GM15510 (cell line): Measurements from ENCODE around the gene UBE2G2.

Experiments
- POLR2A ChIP-seq: IDR thresholded peaks from 3 replicates; pipeline ENCODE4 v1.6.1; 2011; ENCODE audit warnings: borderline replicate concordance; ENCODE audit not compliant: insufficient read length; ENCODE audit errors: extremely low read depth

The UBE2G2 gene

GRCh38 chr21:44838951-44839350, 37.3 kb upstream of the UBE2G2 start:
- TF ChIP-seq POLR2A: no peak

GRCh38 chr21:44838039-44838895, 36.6 kb upstream of the UBE2G2 start:
- TF ChIP-seq POLR2A: no peak

- no peak for TF ChIP-seq POLR2A
Measured at GRCh38 chr21:44837537-44837936, 35.9 kb upstream of the UBE2G2 start.

- TF ChIP-seq POLR2A: no peak
Measured at GRCh38 chr21:44836666-44837471, 35.2 kb upstream of the UBE2G2 start.

GRCh38 chr21:44836349-44836665, 34.7 kb upstream of the UBE2G2 start:
- no peak for TF ChIP-seq POLR2A

- TF ChIP-seq POLR2A: no peak
Measured at GRCh38 chr21:44835647-44835973, 34.0 kb upstream of the UBE2G2 start.

GRCh38 chr21:44834951-44835646, 33.5 kb upstream of the UBE2G2 start:
- TF ChIP-seq POLR2A: no peak

- no peak for TF ChIP-seq POLR2A
Measured at GRCh38 chr21:44834231-44834950, 32.8 kb upstream of the UBE2G2 start.

GRCh38 chr21:44833663-44834062, 32.0 kb upstream of the UBE2G2 start:
- TF ChIP-seq POLR2A: no peak

GRCh38 chr21:44831227-44831860, 29.7 kb upstream of the UBE2G2 start:
- no peak for TF ChIP-seq POLR2A

- no peak for TF ChIP-seq POLR2A
Measured at GRCh38 chr21:44829507-44830092, 28.0 kb upstream of the UBE2G2 start.

GRCh38 chr21:44828362-44829056, 26.9 kb upstream of the UBE2G2 start:
- no peak for TF ChIP-seq POLR2A

GRCh38 chr21:44823179-44823660, 21.6 kb upstream of the UBE2G2 start:
- no peak for TF ChIP-seq POLR2A
